ENCODE results near the gene KCNK5. TPM values are rescaled to one million over a fixed set of nuclear protein-coding genes. Genes with fewer than 3 reads are reported as not detected.

Gene KCNK5
- total and polyA plus RNA-seq, 9 of the 15 experiments (the other 6 are each of a cell fraction or from before 2014, with no cell fraction given): 1.5 to 45.8 (median 25.8) TPM

GRCh38 chr6:39210450-39210849 lies 18.8 kb downstream of the KCNK5 start (continued):
- TF ChIP-seq, protein P1, sequence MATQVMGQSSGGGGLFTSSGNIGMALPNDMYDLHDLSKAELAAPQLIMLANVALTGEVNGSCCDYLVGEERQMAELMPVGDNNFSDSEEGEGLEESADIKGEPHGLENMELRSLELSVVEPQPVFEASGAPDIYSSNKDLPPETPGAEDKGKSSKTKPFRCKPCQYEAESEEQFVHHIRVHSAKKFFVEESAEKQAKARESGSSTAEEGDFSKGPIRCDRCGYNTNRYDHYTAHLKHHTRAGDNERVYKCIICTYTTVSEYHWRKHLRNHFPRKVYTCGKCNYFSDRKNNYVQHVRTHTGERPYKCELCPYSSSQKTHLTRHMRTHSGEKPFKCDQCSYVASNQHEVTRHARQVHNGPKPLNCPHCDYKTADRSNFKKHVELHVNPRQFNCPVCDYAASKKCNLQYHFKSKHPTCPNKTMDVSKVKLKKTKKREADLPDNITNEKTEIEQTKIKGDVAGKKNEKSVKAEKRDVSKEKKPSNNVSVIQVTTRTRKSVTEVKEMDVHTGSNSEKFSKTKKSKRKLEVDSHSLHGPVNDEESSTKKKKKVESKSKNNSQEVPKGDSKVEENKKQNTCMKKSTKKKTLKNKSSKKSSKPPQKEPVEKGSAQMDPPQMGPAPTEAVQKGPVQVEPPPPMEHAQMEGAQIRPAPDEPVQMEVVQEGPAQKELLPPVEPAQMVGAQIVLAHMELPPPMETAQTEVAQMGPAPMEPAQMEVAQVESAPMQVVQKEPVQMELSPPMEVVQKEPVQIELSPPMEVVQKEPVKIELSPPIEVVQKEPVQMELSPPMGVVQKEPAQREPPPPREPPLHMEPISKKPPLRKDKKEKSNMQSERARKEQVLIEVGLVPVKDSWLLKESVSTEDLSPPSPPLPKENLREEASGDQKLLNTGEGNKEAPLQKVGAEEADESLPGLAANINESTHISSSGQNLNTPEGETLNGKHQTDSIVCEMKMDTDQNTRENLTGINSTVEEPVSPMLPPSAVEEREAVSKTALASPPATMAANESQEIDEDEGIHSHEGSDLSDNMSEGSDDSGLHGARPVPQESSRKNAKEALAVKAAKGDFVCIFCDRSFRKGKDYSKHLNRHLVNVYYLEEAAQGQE (IDR thresholded peaks at IDR 0.05; ENCODE audit: borderline replicate concordance): no peak
- TF ChIP-seq, protein P1 (CRISPR knock-in tag; IDR thresholded peaks at IDR 0.05; ENCODE audit: low read depth): no peak
- no peak for TF ChIP-seq TGIF2 (CRISPR knock-in tag; IDR thresholded peaks at IDR 0.05)
- no peak for TF ChIP-seq MCM2 (IDR thresholded peaks at IDR 0.05; ENCODE audit: low read depth)
- TF ChIP-seq HNRNPUL1 (IDR thresholded peaks at IDR 0.05; ENCODE audit: low read length): no peak
- TF ChIP-seq E2F8 (IDR thresholded peaks at IDR 0.05; ENCODE audit: low read depth, partially characterized antibody): no peak
- TF ChIP-seq PRMT5 (CRISPR knock-in tag; IDR thresholded peaks at IDR 0.05): no peak
- no peak for TF ChIP-seq ZNF830 (CRISPR knock-in tag; IDR thresholded peaks at IDR 0.05)
- TF ChIP-seq, protein P2, sequence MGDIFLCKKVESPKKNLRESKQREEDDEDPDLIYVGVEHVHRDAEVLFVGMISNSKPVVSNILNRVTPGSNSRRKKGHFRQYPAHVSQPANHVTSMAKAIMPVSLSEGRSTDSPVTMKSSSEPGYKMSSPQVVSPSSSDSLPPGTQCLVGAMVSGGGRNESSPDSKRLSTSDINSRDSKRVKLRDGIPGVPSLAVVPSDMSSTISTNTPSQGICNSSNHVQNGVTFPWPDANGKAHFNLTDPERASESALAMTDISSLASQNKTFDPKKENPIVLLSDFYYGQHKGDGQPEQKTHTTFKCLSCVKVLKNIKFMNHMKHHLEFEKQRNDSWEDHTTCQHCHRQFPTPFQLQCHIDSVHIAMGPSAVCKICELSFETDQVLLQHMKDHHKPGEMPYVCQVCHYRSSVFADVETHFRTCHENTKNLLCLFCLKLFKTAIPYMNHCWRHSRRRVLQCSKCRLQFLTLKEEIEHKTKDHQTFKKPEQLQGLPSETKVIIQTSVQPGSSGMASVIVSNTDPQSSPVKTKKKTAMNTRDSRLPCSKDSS (IDR thresholded peaks at IDR 0.05; ENCODE audit: low read depth, partially characterized antibody): no peak
- TF ChIP-seq, protein P3, sequence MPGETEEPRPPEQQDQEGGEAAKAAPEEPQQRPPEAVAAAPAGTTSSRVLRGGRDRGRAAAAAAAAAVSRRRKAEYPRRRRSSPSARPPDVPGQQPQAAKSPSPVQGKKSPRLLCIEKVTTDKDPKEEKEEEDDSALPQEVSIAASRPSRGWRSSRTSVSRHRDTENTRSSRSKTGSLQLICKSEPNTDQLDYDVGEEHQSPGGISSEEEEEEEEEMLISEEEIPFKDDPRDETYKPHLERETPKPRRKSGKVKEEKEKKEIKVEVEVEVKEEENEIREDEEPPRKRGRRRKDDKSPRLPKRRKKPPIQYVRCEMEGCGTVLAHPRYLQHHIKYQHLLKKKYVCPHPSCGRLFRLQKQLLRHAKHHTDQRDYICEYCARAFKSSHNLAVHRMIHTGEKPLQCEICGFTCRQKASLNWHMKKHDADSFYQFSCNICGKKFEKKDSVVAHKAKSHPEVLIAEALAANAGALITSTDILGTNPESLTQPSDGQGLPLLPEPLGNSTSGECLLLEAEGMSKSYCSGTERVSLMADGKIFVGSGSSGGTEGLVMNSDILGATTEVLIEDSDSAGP (CRISPR knock-in tag; IDR thresholded peaks at IDR 0.05): no peak
